T-cell (primary cell): Measurements from ENCODE around the gene TRMT11. TPM values are rescaled to one million over a fixed set of nuclear protein-coding genes. Genes with fewer than 3 reads are reported as not detected.

Experiments
- ATAC-seq, 4 experiments: fragments of 200-7000 bp in 3 of 4; fragments of 150-1000 bp in 1 of 4; cut with Tn5 transposase; replicated peaks in 1 of 4; 1 replicate in 3 of 4; 2 replicates in 1 of 4; pipeline ENCODE4 v1.10.0; 2021; ENCODE audit warnings: moderate library complexity in 3 of 4, mild to moderate bottlenecking in 2 of 4, moderate number of reproducible peaks in 1 of 4
- CTCF ChIA-PET, 2 donors: fragments of 300-600 bp; sonication (Branson Sonifier 250); formaldehyde crosslinking; loops; one replicate each; lab custom pipeline; 2022; ENCODE audit warnings: antibody characterized with exemption in 2 of 2; lab: Charles Lee
- POLR2A ChIA-PET, 2 donors: fragments of 300-600 bp; sonication (Branson Sonifier 250); formaldehyde crosslinking; loops; one replicate each; lab custom pipeline; 2022; ENCODE audit warnings: antibody characterized with exemption in 2 of 2; lab: Charles Lee
- DNase-seq, 35 experiments: peaks; one replicate each; pipeline versions ENCODE4 v3.0.0 to v3.0.0-alpha.2; 2013 to 2023
- H3K27ac ChIP-seq: one replicate; pipeline ENCODE4 v1.5.1; 2013; ENCODE audit warnings: low read length
- H3K27me3 ChIP-seq, 2 experiments: replicated peaks in 1 of 2; 1 replicate in 1 of 2; 2 replicates in 1 of 2; pipeline versions ENCODE4 v1.6.1 to v1.7.0; 2013; ENCODE audit warnings: low read length in 1 of 2, mixed read lengths in 1 of 2; ENCODE audit not compliant: control insufficient read depth in 2 of 2, insufficient read depth in 2 of 2; ENCODE audit errors: extremely low read depth in 1 of 2
- H3K36me3 ChIP-seq, 2 donors: 1 replicate in 1 of 2; 2 replicates in 1 of 2; pipeline versions ENCODE4 v1.6.1 to v1.7.0; 2013; ENCODE audit warnings: low read length in 1 of 2; ENCODE audit not compliant: control insufficient read depth in 2 of 2, insufficient read depth in 1 of 2; ENCODE audit errors: extremely low read depth in 1 of 2
- H3K4me1 ChIP-seq, 2 experiments: 1 replicate in 1 of 2; 2 replicates in 1 of 2; pipeline versions ENCODE4 v1.6.1 to v1.7.0; 2013; ENCODE audit warnings: low read length in 2 of 2, mixed read lengths in 1 of 2; ENCODE audit not compliant: insufficient read depth in 2 of 2, control insufficient read depth in 1 of 2; ENCODE audit errors: extremely low read depth in 1 of 2
- H3K4me3 ChIP-seq, 2 donors: 1 replicate in 1 of 2; 2 replicates in 1 of 2; pipeline versions ENCODE4 v1.5.1 to v1.7.0; 2013; ENCODE audit warnings: mild to moderate bottlenecking in 2 of 2, low read length in 1 of 2, moderate library complexity in 1 of 2; ENCODE audit not compliant: control insufficient read depth in 1 of 2; ENCODE audit errors: extremely low read depth in 1 of 2
- H3K9me3 ChIP-seq: 2 replicates; pipeline ENCODE4 v1.7.0; 2013
- H3K27ac Mint-ChIP-seq, 2 donors: one replicate each; pipeline ENCODE4 v1.8.0; 2020 to 2021; ENCODE audit warnings: mild to moderate bottlenecking in 2 of 2, mixed read lengths in 2 of 2
- H3K27me3 Mint-ChIP-seq, 2 donors: one replicate each; pipeline ENCODE4 v1.8.0; 2021 to 2022; ENCODE audit warnings: mixed read lengths in 2 of 2
- H3K36me3 Mint-ChIP-seq: one replicate; pipeline ENCODE4 v1.8.0; 2021; ENCODE audit warnings: mixed read lengths
- H3K4me1 Mint-ChIP-seq, 3 donors: one replicate each; pipeline ENCODE4 v1.8.0; 2020 to 2022; ENCODE audit warnings: mixed read lengths in 3 of 3, mild to moderate bottlenecking in 1 of 3
- H3K4me3 Mint-ChIP-seq, 3 donors: one replicate each; pipeline ENCODE4 v1.8.0; 2020 to 2022; ENCODE audit warnings: mild to moderate bottlenecking in 3 of 3, mixed read lengths in 3 of 3, moderate library complexity in 3 of 3
- H3K9me3 Mint-ChIP-seq, 3 donors: one replicate each; pipeline ENCODE4 v1.8.0; 2020 to 2022; ENCODE audit warnings: mixed read lengths in 3 of 3
- WGBS: methylation state at CpG from one replicate; pipeline ENCODE4 v1.1.5; 2013; ENCODE audit warnings: missing lambda C conversion rate; ENCODE audit not compliant: insufficient coverage; 5-methylcytosine and 5-hydroxymethylcytosine counted together
- total RNA-seq, 35 experiments: library from RNA in 6 of 35; stranded (reverse) in 6 of 35; fragments of 120-200 nt in 1 of 35; gene quantifications; one replicate each; pipeline versions ENCODE4 v1.2.1 to v1.2.4 and lab custom pipeline; 2013 to 2026

The TRMT11 gene
- total RNA-seq, 5 donors from 2014 or later (not counting 1 experiment from before 2014, with no cell fraction given) = 14.2 to 30.3 (median 21.6) TPM

DNA sequence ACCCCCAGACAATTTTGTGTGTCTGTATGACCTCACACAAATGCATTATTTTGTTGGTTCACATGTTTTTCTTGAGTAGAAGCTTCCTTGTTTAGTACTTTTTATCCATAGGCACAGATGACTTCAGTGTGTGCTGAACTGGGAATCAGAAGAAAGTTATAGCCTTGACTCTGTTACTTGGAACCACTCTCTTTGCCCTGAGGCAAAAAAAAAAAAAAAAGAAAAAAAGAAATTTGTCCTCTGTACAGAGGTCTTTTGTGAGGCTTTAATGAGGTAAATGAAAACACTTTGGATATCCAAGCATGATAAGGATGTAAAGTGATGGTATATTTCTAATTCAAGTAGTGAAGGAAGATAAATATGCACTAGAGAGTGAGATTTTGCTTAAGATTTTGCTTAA is 51.9 kb downstream of the TRMT11 start:
- no peak for DNase-seq
- Histone ChIP-seq H3K4me3 (no peak overlapping the region), H3K36me3 (peaks cover 0 to 27% of the 10 kb centered on the region in 2 donors), H3K27me3 (no peaks in the 10 kb centered on the region), H3K4me1 (no peaks in the 10 kb centered on the region), H3K9me3 (no peaks in the 10 kb centered on the region), H3K27ac (no peak overlapping the region)
- ChIA-PET CTCF (no interaction called here), POLR2A (no interaction called here)
- Mint-ChIP-seq H3K36me3 (peaks cover 75% of the 10 kb centered on the region), H3K27me3 (no peaks in the 10 kb centered on the region), H3K9me3 (peaks cover 0 to 5% (median 4%) of the 10 kb centered on the region in 3 donors), H3K4me3 (no peak overlapping the region), H3K4me1 (peaks cover 1 to 6% (median 6%) of the 10 kb centered on the region in 3 donors), H3K27ac (no peak overlapping the region)
- no peak for ATAC-seq

GRCh38 chr6:126039284-126039683 is 52.9 kb downstream of the TRMT11 start:
- POLR2A ChIA-PET = no interaction called here

GRCh38 chr6:126040394-126040793 is 54.1 kb downstream of the TRMT11 start:
- Mint-ChIP-seq H3K4me1 (no peaks in the 10 kb centered on the region), H3K4me3 (no peak overlapping the region), H3K9me3 (peaks cover 0 to 5% (median 4%) of the 10 kb centered on the region in 3 donors), H3K27ac (no peak overlapping the region), H3K36me3 (peaks cover 63% of the 10 kb centered on the region), H3K27me3 (no peaks in the 10 kb centered on the region)
- H3K4me3 ChIP-seq = no peak overlapping the region
- 100% methylated on average over 3 of the region's 4 CpGs for WGBS
- H3K4me1 ChIP-seq = no peaks in the 10 kb centered on the region
- H3K27me3 ChIP-seq = no peaks in the 10 kb centered on the region
- no peak for DNase-seq
- H3K27ac ChIP-seq = no peak overlapping the region
- ATAC-seq = no peak
- no peaks in the 10 kb centered on the region for H3K9me3 ChIP-seq
- POLR2A ChIA-PET = no interaction called here
- peaks cover 0 to 30% of the 10 kb centered on the region in 2 donors for H3K36me3 ChIP-seq
- CTCF ChIA-PET = no interaction called here

More at GRCh38 chr6:126039284-126039683, 52.9 kb downstream of the TRMT11 start:
- no peaks in the 10 kb centered on the region for H3K27me3 ChIP-seq
- H3K27ac ChIP-seq = no peak overlapping the region
- CTCF ChIA-PET = no interaction called here
- no peaks in the 10 kb centered on the region for H3K9me3 ChIP-seq
- peaks cover 0 to 27% of the 10 kb centered on the region in 2 donors for H3K36me3 ChIP-seq
- peaks cover 0 to 5% (median 4%) of the 10 kb centered on the region in 3 donors for H3K9me3 Mint-ChIP-seq
- no peak overlapping the region for H3K4me3 Mint-ChIP-seq
- ATAC-seq = no peak
- H3K27ac Mint-ChIP-seq = no peak overlapping the region
- H3K36me3 Mint-ChIP-seq = peaks cover 68% of the 10 kb centered on the region
- no peaks in the 10 kb centered on the region for H3K4me1 Mint-ChIP-seq
- DNase-seq = no peak
- no peaks in the 10 kb centered on the region for H3K4me1 ChIP-seq
- H3K4me3 ChIP-seq = no peak overlapping the region
- no CpG with 5 or more reads among the region's 2 CpGs for WGBS
- H3K27me3 Mint-ChIP-seq = no peaks in the 10 kb centered on the region

DNA sequence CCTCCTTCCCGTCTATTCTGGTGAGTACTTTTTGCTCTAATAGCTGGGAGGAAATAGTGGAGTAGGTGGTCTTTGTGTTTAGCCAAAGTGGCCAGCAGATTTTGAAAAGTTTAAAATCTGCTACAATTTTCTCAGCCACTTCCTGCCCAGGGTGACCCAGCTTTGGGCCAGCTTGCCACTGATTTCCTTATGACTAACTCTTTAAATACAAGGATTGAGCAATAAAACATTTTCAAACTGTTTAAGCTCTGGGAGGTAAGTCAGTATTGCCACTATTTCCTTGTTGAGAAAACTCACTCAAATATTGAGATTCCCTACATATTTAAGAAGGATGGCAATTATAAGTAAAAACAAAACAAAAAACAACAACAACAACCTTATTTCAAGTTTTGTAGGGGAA is 54.5 kb downstream of the TRMT11 start:
- peaks cover 0 to 30% of the 10 kb centered on the region in 2 donors for H3K36me3 ChIP-seq
- peaks cover 0 to 5% (median 4%) of the 10 kb centered on the region in 3 donors for H3K9me3 Mint-ChIP-seq
- H3K4me3 ChIP-seq = no peak overlapping the region
- DNase-seq (no peak), ATAC-seq (no peak)
- POLR2A ChIA-PET = interaction anchor here in 1 of 2 donors (0.7 kb wide), 1 partner anchor 73 kb away, joined by 4 read pairs; no protein-coding TSS in a partner anchor
- H3K4me1 Mint-ChIP-seq = no peaks in the 10 kb centered on the region
- no peak overlapping the region for H3K27ac Mint-ChIP-seq
- no CpG with 5 or more reads among the region's 1 CpG for WGBS
- no peaks in the 10 kb centered on the region for H3K4me1 ChIP-seq
- no peaks in the 10 kb centered on the region for H3K27me3 ChIP-seq
- H3K9me3 ChIP-seq = no peaks in the 10 kb centered on the region
- peaks cover 61% of the 10 kb centered on the region for H3K36me3 Mint-ChIP-seq
- CTCF ChIA-PET = no interaction called here
- H3K4me3 Mint-ChIP-seq = no peak overlapping the region
- H3K27me3 Mint-ChIP-seq = no peaks in the 10 kb centered on the region
- no peak overlapping the region for H3K27ac ChIP-seq

DNA sequence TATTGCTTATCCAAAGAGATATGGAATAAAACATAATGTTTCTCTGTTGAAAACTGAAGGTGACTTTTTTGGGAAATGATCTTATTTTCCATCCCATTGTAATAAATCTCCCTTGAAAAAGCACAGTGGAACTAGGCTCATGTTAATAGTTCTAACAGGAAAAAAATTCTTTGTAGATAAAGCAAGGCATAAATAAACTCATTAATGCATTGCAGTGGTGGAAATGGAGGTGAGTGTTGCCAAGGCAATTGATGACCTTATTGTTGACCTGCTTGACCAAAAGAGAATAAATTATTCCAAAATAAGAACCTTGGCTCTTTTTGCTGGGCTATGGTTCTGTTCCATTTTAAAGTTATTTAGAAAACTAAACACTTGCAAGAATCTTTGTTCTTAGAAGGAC is 55.2 kb downstream of the TRMT11 start:
- no peaks in the 10 kb centered on the region for H3K9me3 ChIP-seq
- H3K9me3 Mint-ChIP-seq = peaks cover 0 to 5% (median 4%) of the 10 kb centered on the region in 3 donors
- H3K4me3 ChIP-seq = no peak overlapping the region
- no peak for ATAC-seq
- no peaks in the 10 kb centered on the region for H3K4me1 Mint-ChIP-seq
- H3K27ac Mint-ChIP-seq = no peak overlapping the region
- no peaks in the 10 kb centered on the region for H3K27me3 Mint-ChIP-seq
- DNase-seq = no peak
- no peak overlapping the region for H3K27ac ChIP-seq
- H3K36me3 Mint-ChIP-seq = peaks cover 59% of the 10 kb centered on the region
- no peaks in the 10 kb centered on the region for H3K4me1 ChIP-seq
- no peak overlapping the region for H3K4me3 Mint-ChIP-seq
- H3K36me3 ChIP-seq = peaks cover 0 to 31% of the 10 kb centered on the region in 2 donors
- POLR2A ChIA-PET = no interaction called here
- CTCF ChIA-PET = no interaction called here
- no peaks in the 10 kb centered on the region for H3K27me3 ChIP-seq

- peaks cover 0 to 30% of the 10 kb centered on the region in 2 donors for H3K36me3 ChIP-seq
- no peak overlapping the region for H3K4me3 ChIP-seq
- WGBS = no CpG with 5 or more reads among the region's 1 CpG
- no peak overlapping the region for H3K27ac ChIP-seq
- peaks cover 0 to 5% (median 4%) of the 10 kb centered on the region in 3 donors for H3K9me3 Mint-ChIP-seq
- no peaks in the 10 kb centered on the region for H3K27me3 ChIP-seq
- H3K27me3 Mint-ChIP-seq = no peaks in the 10 kb centered on the region
- DNase-seq (no peak), ATAC-seq (no peak)
- H3K27ac Mint-ChIP-seq = no peak overlapping the region
- H3K4me3 Mint-ChIP-seq = no peak overlapping the region
- H3K9me3 ChIP-seq = no peaks in the 10 kb centered on the region
- no peaks in the 10 kb centered on the region for H3K4me1 Mint-ChIP-seq
- no peaks in the 10 kb centered on the region for H3K4me1 ChIP-seq
- POLR2A ChIA-PET = no interaction called here
- CTCF ChIA-PET = no interaction called here
- H3K36me3 Mint-ChIP-seq = peaks cover 59% of the 10 kb centered on the region
Observed at GRCh38 chr6:126042001-126042419, 55.7 kb downstream of the TRMT11 start.

- no peak overlapping the region for H3K4me3 Mint-ChIP-seq
- Histone ChIP-seq H3K27me3 (no peaks in the 10 kb centered on the region), H3K4me3 (no peak overlapping the region), H3K27ac (no peak overlapping the region), H3K4me1 (no peaks in the 10 kb centered on the region), H3K36me3 (peaks cover 0 to 14% of the 10 kb centered on the region in 2 donors), H3K9me3 (no peaks in the 10 kb centered on the region)
- no peaks in the 10 kb centered on the region for H3K27me3 Mint-ChIP-seq
- WGBS = 98% methylated on average over 7 of the region's 7 CpGs
- ChIA-PET CTCF (interaction anchor here in 1 of 2 donors (0.7 kb wide), 1 partner anchor 14 kb away, joined by 3 read pairs; no protein-coding TSS in a partner anchor), POLR2A (no interaction called here)
- ATAC-seq (no peak), DNase-seq (no peak)
- H3K4me1 Mint-ChIP-seq = no peaks in the 10 kb centered on the region
- peaks cover 59% of the 10 kb centered on the region for H3K36me3 Mint-ChIP-seq
- peaks cover 0 to 1% (median under 1%) of the 10 kb centered on the region in 3 donors for H3K9me3 Mint-ChIP-seq
- no peak overlapping the region for H3K27ac Mint-ChIP-seq
Observed at GRCh38 chr6:126047648-126048047, 61.3 kb downstream of the TRMT11 start.
